ENCODE data around the gene SEMA6A.

DNA sequence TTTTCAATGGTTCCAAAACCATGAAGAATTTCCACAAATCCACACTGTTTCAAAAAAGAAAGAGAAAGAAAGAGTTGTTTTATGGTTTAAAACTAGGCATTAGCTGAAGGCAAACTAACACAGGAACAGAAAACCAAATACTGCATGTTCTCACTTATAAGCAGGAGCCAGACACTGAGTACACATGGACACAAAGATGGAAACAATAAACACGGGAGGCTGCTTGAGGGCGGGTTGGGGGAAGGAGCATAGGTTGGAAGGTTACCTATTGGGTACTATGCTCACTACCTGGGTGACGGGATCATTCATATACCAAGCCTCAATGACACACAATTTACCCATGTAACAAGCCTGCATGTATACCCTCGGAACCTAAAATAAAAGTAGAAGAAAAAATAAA is 45.0 kb downstream of the SEMA6A start:
- TF ChIP-seq, protein P1, sequence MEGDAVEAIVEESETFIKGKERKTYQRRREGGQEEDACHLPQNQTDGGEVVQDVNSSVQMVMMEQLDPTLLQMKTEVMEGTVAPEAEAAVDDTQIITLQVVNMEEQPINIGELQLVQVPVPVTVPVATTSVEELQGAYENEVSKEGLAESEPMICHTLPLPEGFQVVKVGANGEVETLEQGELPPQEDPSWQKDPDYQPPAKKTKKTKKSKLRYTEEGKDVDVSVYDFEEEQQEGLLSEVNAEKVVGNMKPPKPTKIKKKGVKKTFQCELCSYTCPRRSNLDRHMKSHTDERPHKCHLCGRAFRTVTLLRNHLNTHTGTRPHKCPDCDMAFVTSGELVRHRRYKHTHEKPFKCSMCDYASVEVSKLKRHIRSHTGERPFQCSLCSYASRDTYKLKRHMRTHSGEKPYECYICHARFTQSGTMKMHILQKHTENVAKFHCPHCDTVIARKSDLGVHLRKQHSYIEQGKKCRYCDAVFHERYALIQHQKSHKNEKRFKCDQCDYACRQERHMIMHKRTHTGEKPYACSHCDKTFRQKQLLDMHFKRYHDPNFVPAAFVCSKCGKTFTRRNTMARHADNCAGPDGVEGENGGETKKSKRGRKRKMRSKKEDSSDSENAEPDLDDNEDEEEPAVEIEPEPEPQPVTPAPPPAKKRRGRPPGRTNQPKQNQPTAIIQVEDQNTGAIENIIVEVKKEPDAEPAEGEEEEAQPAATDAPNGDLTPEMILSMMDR (IDR thresholded peaks at IDR 0.05; ENCODE audit: insufficient read depth, low read length) = no peak
- TF ChIP-seq POLR2AphosphoS5 (IDR thresholded peaks at IDR 0.05; ENCODE audit: low read depth) = no peak
- no peak for TF ChIP-seq SPI1 (IDR thresholded peaks at IDR 0.05; ENCODE audit: borderline replicate concordance, low read depth)
